ENCODE data around the gene MYO3B.

The MYO3B gene

DNA sequence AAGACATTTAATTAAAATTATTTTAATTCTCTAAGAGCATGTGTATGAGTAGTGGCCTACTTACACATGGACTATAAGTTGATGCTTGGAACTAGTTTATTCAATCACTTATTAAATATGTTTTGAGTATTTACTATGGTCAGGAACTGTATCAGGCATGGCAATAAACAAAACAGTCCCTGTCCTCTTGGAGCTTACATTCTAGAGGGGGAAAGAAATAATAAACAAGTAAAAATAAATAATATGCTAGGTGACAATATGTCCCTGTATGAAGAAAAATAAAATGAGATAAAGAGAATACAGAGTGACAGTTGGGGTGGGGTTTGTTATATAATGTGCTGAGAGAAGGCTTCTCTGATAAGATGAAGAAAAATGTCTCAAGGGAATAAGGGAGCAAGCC, 74.5 kb downstream of the MYO3B start:
- no peak overlapping the region for H3K4me3 ChIP-seq (ENCODE audit: low read depth, low read length)
- TF ChIP-seq, protein P1, sequence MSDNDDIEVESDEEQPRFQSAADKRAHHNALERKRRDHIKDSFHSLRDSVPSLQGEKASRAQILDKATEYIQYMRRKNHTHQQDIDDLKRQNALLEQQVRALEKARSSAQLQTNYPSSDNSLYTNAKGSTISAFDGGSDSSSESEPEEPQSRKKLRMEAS (IDR thresholded peaks at IDR 0.05; ENCODE audit: low read depth, low read length): no peak
- TF ChIP-seq MYC (IDR thresholded peaks at IDR 0.05; ENCODE audit: low read depth, low read length) (no peak), POLR2A (IDR thresholded peaks at IDR 0.05; ENCODE audit: extremely low read depth, insufficient read length) (no peak)
- TF ChIP-seq, protein P2, sequence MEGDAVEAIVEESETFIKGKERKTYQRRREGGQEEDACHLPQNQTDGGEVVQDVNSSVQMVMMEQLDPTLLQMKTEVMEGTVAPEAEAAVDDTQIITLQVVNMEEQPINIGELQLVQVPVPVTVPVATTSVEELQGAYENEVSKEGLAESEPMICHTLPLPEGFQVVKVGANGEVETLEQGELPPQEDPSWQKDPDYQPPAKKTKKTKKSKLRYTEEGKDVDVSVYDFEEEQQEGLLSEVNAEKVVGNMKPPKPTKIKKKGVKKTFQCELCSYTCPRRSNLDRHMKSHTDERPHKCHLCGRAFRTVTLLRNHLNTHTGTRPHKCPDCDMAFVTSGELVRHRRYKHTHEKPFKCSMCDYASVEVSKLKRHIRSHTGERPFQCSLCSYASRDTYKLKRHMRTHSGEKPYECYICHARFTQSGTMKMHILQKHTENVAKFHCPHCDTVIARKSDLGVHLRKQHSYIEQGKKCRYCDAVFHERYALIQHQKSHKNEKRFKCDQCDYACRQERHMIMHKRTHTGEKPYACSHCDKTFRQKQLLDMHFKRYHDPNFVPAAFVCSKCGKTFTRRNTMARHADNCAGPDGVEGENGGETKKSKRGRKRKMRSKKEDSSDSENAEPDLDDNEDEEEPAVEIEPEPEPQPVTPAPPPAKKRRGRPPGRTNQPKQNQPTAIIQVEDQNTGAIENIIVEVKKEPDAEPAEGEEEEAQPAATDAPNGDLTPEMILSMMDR (IDR thresholded peaks at IDR 0.05; ENCODE audit: low read depth, low read length): no peak
- DNase-seq (ENCODE audit: low read depth): no peak

DNA sequence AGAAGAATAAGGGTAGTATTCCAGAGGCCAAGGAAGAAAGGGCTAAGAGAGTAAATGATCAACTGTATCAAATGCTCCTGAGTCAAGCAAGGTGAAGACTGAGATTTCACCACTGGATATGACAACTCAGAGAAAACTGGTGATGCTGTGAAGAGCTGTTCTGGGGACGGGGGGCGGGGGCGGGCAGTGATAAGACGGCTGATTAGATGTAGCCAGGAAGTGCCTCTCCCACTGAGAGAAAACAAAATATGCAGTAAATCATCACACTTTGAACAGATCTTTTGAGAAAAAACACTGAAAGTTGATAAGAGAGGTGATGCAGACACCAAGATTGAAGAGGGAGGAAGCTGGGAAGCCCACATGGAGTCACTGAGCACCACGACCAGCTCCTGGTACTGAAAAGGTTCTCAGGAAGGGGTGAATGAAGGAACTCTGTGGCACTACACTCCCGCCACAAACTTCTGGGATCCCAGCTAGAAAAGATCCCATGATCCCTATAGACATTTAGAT, 75.8 kb downstream of the MYO3B start:
- DNase-seq (ENCODE audit: low read depth): no peak
- no peak overlapping the region for H3K4me3 ChIP-seq (ENCODE audit: low read depth, low read length)
- no peak for TF ChIP-seq MYC (IDR thresholded peaks at IDR 0.05; ENCODE audit: low read depth, low read length)

DNA sequence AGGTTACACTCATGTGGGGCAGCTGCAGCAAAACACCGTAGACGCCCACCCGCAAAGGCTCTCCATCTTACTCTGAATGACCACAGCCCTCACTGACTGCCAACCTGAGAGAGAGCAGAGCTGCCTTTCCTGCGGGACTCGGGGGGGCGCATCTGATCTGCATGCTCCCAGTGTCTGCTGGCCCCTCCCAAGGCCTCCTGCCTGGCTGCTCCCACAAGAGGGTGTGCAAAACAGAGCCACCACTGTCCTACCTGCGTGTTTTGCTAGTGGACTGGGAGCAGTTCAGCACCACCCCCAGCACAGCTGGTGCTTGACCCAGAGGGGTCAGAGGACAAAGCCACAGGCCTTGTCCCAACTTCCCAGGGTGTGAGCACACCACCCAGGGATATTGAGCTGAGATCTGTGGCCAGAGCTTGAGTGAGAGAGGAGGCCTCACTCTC, 76.4 kb downstream of the MYO3B start:
- TF ChIP-seq, protein P1 (IDR thresholded peaks at IDR 0.05; ENCODE audit: low read depth, low read length): no peak
- TF ChIP-seq MYC (IDR thresholded peaks at IDR 0.05; ENCODE audit: low read depth, low read length) (no peak), POLR2A (IDR thresholded peaks at IDR 0.05; ENCODE audit: extremely low read depth, insufficient read length) (no peak)
- TF ChIP-seq, protein P2 (IDR thresholded peaks at IDR 0.05; ENCODE audit: low read depth, low read length): no peak
- no peak for DNase-seq (ENCODE audit: low read depth)
- no peak overlapping the region for H3K4me3 ChIP-seq (ENCODE audit: low read depth, low read length)

DNA sequence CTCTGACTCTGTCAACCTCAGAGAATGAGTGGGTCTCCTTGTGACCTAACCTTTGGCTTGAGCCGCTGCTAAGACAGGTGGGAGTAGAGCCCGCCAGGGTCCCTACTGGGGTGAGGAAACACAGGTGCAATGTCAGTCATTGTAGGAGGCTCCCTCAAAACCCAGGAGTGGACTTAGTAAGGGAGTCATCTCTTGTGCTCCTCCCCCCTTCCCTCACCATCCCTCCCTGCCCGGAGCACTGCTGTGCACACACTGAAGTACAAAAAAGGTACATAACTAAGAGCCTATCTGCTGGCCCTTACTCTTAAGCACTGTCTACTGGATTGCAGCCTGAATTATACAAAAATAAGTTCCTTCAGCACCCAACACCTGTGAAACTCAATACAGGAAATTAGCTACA, 77.2 kb downstream of the MYO3B start:
- no peak overlapping the region for H3K4me3 ChIP-seq (ENCODE audit: low read depth, low read length)
- no peak for DNase-seq (ENCODE audit: low read depth)
- TF ChIP-seq POLR2A (IDR thresholded peaks at IDR 0.05; ENCODE audit: extremely low read depth, insufficient read length): no peak
- TF ChIP-seq, protein P1 (IDR thresholded peaks at IDR 0.05; ENCODE audit: low read depth, low read length): no peak

DNA sequence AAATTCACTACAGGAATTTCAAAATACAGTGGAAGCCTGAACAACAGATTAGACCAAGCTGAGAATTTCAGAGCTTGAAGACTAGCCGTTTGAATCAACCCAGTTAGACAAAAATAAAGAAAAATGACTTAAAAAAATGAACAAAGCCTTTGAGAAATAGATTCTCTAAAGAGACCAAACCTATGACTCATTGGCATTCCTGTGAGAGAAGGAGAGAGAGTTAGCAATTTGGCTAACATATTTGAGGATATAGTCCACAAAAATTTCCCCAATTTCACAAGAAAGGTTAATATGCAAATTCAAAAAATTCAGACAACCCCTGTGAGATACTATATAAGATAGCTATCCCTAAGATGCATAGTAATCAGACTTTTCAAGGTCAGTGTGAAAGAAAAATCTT, 78.0 kb downstream of the MYO3B start:
- DNase-seq (ENCODE audit: low read depth): no peak
- no peak overlapping the region for H3K4me3 ChIP-seq (ENCODE audit: low read depth, low read length)
- TF ChIP-seq MYC (IDR thresholded peaks at IDR 0.05; ENCODE audit: low read depth, low read length) (no peak), POLR2A (IDR thresholded peaks at IDR 0.05; ENCODE audit: extremely low read depth, insufficient read length) (no peak)
- TF ChIP-seq, protein P1 (IDR thresholded peaks at IDR 0.05; ENCODE audit: low read depth, low read length): no peak
- TF ChIP-seq, protein P2 (IDR thresholded peaks at IDR 0.05; ENCODE audit: low read depth, low read length): no peak

DNA sequence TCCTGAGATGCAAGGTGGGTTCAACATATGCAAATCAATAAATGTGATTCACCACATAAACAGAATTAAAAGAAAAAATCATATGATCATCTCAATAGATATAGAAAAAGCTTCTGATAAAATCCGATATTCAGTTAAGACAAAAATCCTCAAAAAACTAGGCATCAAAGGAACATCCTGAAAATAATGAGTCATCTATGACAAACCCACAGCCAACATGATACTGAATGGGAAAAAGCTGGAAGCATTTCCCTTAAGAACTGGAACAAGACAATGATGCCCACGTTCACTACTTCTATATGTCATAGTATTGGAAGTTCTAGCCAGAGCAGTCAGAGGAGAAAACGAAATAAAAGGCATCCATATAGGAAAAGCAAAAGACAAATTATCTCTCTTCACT, 80.4 kb downstream of the MYO3B start:
- no peak for DNase-seq (ENCODE audit: low read depth)
- H3K4me3 ChIP-seq (ENCODE audit: low read depth, low read length): no peak overlapping the region
- no peak for TF ChIP-seq MYC (IDR thresholded peaks at IDR 0.05; ENCODE audit: low read depth, low read length)
- TF ChIP-seq, protein P2 (IDR thresholded peaks at IDR 0.05; ENCODE audit: low read depth, low read length): no peak
- TF ChIP-seq, protein P1 (IDR thresholded peaks at IDR 0.05; ENCODE audit: low read depth, low read length): no peak

DNA sequence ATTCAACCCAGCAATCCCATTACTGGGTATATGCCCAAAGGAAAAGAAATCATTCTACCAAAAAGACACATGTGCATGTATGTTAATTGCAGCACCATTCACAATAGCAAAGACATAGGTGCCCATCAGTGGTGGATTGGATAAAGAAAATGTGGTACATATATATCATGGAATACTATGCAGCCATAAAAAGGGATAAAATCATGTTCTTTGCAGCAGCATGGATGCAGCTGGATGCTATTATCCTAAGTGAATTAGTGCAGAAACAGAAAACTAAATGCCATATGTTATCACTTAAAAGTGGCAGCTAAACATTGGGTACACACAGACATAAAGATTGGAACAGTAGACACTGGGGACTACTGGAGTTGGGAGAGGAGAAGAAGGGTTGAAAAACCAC, 82.2 kb downstream of the MYO3B start:
- TF ChIP-seq, protein P2 (IDR thresholded peaks at IDR 0.05; ENCODE audit: low read depth, low read length): no peak
- TF ChIP-seq, protein P1 (IDR thresholded peaks at IDR 0.05; ENCODE audit: low read depth, low read length): no peak
- TF ChIP-seq MYC (IDR thresholded peaks at IDR 0.05; ENCODE audit: low read depth, low read length): no peak
- TF ChIP-seq POLR2A (IDR thresholded peaks at IDR 0.05; ENCODE audit: extremely low read depth, insufficient read length): no peak
- no peak for DNase-seq (ENCODE audit: low read depth)
- no peak overlapping the region for H3K4me3 ChIP-seq (ENCODE audit: low read depth, low read length)

All from NB4 (cell line).